ENCODE data around the gene RFTN1. TPM values are rescaled to one million over a fixed set of nuclear protein-coding genes. Genes with fewer than 3 reads are reported as not detected.

RFTN1 gene
- total RNA-seq, 1 donor, result 73.0 TPM

DNA sequence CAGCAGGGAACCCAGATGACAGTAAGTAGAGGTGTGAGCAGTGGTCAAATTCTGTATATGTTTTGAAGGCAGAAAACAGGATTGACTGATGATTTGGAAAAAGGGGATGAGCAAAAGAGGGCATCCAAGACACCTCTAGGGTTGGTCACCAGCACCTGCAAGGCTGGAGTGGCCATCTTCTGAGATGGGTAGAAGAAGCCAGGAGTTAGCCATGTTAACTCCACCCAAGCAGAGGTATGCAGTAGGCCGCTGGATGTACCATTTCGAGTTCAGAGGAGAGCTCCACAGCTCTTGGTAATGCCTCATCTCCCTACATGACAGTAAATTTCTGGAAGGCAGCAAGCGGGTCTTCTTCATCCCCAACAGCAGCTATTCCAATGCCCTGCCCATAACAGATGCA, 7.0 kb downstream of the RFTN1 start:
- DNase-seq (ENCODE audit: low read depth), result no peak
- TF ChIP-seq, protein P1, sequence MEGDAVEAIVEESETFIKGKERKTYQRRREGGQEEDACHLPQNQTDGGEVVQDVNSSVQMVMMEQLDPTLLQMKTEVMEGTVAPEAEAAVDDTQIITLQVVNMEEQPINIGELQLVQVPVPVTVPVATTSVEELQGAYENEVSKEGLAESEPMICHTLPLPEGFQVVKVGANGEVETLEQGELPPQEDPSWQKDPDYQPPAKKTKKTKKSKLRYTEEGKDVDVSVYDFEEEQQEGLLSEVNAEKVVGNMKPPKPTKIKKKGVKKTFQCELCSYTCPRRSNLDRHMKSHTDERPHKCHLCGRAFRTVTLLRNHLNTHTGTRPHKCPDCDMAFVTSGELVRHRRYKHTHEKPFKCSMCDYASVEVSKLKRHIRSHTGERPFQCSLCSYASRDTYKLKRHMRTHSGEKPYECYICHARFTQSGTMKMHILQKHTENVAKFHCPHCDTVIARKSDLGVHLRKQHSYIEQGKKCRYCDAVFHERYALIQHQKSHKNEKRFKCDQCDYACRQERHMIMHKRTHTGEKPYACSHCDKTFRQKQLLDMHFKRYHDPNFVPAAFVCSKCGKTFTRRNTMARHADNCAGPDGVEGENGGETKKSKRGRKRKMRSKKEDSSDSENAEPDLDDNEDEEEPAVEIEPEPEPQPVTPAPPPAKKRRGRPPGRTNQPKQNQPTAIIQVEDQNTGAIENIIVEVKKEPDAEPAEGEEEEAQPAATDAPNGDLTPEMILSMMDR (IDR thresholded peaks at IDR 0.05; ENCODE audit: insufficient read depth, low read depth, low read length), result no peak
- no peak overlapping the region for H3K4me3 ChIP-seq (ENCODE audit: low read depth, low read length)

DNA sequence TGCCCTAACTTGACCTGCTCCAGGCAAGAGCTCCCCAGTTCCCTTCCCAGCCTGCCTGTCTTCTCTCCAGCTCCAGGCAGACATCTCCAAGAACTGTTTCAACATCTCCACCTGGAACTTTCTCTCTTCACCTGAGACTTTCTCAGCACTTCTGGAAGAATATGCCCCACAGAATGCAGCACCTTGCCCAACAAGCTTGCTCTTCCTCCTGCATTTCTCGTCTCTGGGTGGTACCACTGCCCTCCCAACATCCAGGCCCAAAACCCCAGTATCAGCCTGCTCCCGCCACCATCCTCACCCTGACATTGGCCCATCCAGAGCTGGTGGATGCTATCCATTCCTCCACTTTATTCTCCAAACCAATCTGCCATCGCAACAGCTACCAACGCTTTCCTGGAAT, 8.8 kb downstream of the RFTN1 start:
- no peak for DNase-seq (ENCODE audit: low read depth)
- H3K4me3 ChIP-seq (ENCODE audit: low read depth, low read length), result no peak overlapping the region
- TF ChIP-seq, protein P1 (IDR thresholded peaks at IDR 0.05; ENCODE audit: insufficient read depth, low read depth, low read length), result no peak

DNA sequence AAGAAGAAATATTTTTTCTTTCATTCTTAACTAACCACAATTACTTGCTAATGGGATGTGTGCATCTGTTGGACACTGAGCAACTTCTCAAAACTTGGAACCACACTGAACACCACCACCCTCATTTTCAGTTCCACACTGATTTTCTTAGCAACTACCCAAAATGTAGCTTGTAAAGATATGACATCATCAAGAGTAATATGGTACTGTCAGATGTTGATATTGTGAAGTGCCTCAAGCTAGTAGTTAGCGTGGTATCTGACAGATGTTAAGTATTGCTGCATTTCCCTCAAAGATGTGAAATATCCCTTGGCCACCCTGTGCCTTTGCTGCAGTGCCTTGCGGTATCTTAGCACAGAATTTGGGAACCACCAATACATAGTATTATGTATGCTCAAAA, 9.3 kb downstream of the RFTN1 start:
- no peak overlapping the region for H3K4me3 ChIP-seq (ENCODE audit: low read depth, low read length)
- peak; percentile 59 for DNase-seq (ENCODE audit: low read depth)
- TF ChIP-seq, protein P1 (IDR thresholded peaks at IDR 0.05; ENCODE audit: insufficient read depth, low read depth, low read length), result no peak

DNA sequence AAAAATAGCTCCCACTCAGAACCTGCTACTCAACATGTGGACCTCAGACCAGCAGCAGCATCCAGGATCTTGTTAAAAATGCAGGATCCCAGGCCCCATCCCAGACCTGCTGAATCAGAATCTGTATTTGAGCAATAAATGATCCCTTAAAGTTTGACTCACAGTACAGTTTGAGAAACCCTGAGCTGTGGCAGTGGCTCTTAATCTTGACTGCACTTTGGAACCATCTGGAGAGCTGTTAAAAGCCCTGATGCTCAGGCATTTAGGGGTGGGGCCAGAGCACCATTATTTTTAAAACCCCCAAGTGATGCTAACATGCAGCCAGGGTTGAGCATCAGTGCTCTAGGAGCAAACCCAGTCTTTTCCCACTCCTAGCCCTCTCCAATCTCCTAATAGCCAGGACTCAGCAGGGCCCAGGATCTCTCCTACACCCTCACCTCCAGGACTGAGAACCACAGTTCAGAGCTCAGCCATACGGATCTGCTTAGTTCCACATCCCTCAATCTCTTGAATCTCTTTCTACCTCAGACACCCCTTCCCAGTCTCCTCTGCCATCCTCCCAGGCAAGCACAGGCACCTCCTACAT, 10.2 kb downstream of the RFTN1 start:
- DNase-seq (ENCODE audit: low read depth), result peak; percentile 45
- TF ChIP-seq, protein P1 (IDR thresholded peaks at IDR 0.05; ENCODE audit: insufficient read depth, low read depth, low read length), result no peak
- H3K4me3 ChIP-seq (ENCODE audit: low read depth, low read length), result no peak overlapping the region

DNA sequence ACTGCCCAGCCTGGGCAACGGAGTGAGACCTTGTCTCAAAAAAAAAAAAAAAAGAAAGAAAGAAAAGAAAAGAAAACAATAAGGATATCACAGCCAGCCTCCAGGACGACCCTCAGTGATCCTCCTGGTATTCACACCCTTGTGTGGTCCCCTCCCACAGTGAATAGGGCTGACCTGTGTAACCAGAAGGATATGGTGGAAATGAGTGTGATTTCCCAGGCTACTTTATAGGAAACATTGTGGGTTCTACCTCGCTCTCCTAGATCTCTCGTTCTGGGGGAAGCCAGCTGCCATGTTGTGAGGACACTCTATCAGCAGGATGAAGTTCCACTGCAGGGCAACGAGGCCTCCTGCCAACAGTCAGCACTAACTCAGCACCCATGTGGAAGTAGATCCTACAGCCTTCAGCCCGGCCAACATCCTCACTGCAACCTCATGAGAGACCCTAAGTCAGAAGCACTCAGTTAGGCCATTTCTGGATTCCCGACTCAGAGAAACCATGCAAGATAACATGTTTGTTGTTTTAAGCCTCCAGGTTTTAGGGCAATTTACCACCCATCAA, 11.1 kb downstream of the RFTN1 start:
- TF ChIP-seq, protein P1 (IDR thresholded peaks at IDR 0.05; ENCODE audit: insufficient read depth, low read depth, low read length), result no peak
- no peak for DNase-seq (ENCODE audit: low read depth)
- no peak overlapping the region for H3K4me3 ChIP-seq (ENCODE audit: low read depth, low read length)

DNA sequence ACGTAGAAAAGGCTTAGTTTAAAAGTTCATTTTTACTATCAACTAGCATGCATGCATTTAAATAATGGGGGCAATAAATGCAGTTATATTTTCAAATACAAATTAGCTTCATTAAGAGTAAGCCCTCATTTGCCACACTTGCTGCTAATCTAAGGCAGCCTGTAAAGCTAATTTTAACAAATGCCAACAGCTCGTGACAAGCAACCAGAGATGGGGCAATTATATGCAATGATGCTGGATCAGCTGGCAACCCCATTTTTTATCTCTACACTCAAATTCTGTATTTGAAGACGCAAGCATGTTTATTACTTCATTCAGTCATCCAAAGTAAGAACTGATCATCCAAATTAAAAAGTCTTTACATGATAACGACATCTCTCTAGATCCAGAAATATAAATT, 12.1 kb downstream of the RFTN1 start:
- TF ChIP-seq, protein P1 (IDR thresholded peaks at IDR 0.05; ENCODE audit: insufficient read depth, low read depth, low read length), result no peak
- no peak for DNase-seq (ENCODE audit: low read depth)
- no peak overlapping the region for H3K4me3 ChIP-seq (ENCODE audit: low read depth, low read length)

DNA sequence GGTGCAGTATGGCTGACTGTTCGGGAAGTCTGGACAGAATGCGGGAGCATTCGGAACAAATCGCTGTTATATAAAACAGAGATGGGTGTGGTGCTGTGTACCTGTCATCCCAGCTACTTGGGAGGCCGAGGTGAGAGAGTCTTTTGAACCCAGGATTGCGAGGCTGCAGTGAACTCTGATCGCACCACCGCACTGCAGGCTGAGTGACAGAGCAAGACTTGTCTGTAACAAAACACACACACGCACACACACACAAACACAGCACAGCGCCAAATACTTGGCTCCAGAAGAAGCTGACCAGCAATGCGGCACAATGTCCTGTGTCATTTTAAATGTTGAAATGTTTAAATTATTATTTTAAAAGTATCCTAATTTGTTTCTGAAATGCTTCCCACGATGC, 12.6 kb downstream of the RFTN1 start:
- no peak for DNase-seq (ENCODE audit: low read depth)
- H3K4me3 ChIP-seq (ENCODE audit: low read depth, low read length), result no peak overlapping the region
- TF ChIP-seq, protein P1 (IDR thresholded peaks at IDR 0.05; ENCODE audit: insufficient read depth, low read depth, low read length), result no peak
